Measurements from ENCODE around the gene ATP6V1G3.
A peak's percentile ranks its signal among the peaks of the same experiment; 100 is the strongest.

ATP6V1G3 gene

GRCh38 chr1:198541737-198542136, 1.3 kb upstream of the ATP6V1G3 start:
- no peak for DNase-seq

- DNase-seq: no peak
Observed at GRCh38 chr1:198538579-198539364, 1.7 kb downstream of the ATP6V1G3 start.

- DNase-seq: no peak
Observed at GRCh38 chr1:198535631-198536030, 4.8 kb downstream of the ATP6V1G3 start.

GRCh38 chr1:198534548-198535418, 5.7 kb downstream of the ATP6V1G3 start:
- DNase-seq: no peak

GRCh38 chr1:198531891-198532290, 8.6 kb downstream of the ATP6V1G3 start:
- no peak for DNase-seq

DNA sequence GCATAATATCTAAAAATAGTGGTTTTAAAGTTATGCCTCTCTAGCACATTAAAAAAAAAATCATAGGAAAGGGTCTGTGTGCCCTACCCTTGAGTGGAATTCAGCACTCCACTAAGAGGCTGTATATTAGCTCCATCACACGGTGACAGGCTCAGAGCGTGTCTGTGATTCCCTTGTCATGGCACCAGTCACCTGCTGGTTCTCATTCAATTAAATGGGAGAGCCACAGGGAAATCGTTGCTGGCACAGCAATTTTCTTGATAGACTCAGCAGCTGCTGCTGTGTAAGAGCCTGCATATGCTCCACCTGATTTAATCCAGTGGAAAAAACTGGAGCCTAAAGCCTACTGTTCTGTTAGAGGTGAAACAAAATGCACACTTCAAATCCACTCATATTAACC, 9.5 kb downstream of the ATP6V1G3 start:
- no peak for DNase-seq

GRCh38 chr1:198529414-198529813, 11.1 kb downstream of the ATP6V1G3 start:
- no peak for DNase-seq

DNA sequence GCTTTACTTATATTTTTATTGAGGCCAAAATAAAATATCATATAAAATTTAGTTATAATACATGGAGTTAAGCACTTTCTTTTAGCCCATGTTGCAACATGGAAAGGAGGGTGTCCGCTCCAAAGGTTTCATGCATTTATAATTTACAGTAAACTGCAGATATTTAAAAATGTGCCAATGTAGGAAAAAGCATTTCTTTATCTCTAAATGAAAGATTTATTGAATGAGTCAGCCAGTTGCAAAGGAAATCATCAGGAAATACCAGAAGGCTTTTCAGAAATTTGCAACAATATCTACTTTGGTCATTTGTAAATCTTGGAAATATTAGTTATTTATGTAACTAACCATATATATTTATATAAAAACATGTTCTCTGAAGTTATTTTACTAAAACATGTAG, 12.1 kb downstream of the ATP6V1G3 start:
- no peak for DNase-seq

DNA sequence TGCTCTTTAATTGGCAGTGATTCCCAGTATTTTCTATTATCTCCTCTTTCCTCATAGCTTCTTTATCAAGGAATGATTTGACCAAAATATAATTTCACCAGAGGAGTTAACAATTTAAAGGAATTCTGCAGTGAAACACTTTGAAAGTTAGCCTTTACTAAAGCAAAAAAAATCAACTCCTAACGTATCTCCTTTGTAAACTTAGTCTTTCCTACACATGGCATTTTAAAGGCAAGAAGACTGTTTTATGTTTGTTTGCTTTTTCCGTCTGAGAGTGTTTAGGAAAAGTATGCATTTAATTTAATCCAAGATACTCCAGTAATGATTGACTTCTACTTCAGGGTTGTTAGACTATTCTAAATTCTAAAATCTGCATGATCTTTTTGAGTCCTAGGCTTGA, 15.9 kb downstream of the ATP6V1G3 start:
- DNase-seq: no peak

- DNase-seq: peak; percentile 17 to 51
Observed at GRCh38 chr1:198524127-198524526, 16.4 kb downstream of the ATP6V1G3 start.

DNA sequence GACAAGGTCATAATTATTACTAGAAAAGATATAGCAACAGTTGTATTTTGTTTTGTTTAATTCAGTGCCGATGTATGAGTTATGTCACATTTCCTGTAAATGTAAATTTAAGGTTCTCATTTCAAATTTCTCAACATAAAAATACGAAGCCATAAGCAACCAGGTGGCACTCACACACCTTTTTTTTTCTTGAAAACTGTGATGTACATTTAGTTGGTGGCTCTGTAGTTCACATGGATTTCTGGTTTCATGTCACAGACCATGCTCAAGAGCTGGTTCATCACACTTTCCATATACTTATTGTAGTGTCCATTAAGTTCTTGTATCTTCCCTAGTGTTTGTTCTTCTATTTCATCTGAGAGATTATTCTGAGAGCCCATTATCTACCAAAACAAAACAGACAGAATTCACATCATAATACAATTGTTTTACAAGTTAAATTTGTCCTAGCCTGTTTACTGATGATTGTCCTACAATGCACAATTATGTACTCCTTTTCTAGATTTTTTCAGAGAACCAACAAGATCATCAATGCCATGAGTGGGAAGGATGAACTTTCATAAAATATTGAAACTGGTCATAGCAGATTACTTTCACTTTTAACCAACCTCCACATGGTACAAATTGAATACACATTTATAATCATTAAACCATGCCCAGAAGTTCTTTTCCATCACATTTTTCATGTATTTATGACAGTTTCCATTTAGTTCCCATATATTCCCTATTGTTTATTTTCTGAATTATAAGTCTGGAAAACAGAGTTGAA, 17.1 kb downstream of the ATP6V1G3 start:
- peak; percentile 57 to 83 for DNase-seq

- peak in 1 of 2 donors; percentile 74 for DNase-seq
Observed at GRCh38 chr1:198520524-198521254, 19.8 kb downstream of the ATP6V1G3 start.

GRCh38 chr1:198519639-198520501, 20.6 kb downstream of the ATP6V1G3 start:
- peak in 1 of 2 donors; percentile 63 for DNase-seq

DNA sequence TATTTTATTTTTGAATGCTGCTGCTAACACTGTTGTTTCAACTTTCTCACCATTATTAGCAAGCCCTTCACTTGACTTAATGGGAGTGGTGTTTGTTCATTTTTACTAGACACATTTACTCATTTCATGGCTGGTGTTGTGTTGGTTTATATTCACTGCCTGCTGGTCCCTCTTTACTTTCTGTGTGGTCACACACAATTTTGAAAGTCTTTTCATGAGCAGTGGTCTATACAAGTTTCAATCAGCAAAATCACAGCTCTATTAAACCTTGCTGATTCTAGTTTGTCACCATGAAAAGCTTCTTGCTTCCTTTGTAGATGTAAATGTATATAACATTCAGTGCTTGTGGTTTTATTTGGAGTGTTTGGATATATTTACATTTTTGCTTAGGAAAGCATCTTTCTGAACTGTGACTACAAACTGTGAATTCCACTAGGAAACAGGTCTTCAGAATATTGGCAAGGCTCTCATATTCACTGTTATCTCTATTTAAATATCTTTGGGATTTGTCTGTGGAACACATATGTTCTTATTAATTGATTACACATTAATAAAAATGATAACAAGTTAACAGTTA, 22.8 kb downstream of the ATP6V1G3 start:
- DNase-seq: no peak

DNA sequence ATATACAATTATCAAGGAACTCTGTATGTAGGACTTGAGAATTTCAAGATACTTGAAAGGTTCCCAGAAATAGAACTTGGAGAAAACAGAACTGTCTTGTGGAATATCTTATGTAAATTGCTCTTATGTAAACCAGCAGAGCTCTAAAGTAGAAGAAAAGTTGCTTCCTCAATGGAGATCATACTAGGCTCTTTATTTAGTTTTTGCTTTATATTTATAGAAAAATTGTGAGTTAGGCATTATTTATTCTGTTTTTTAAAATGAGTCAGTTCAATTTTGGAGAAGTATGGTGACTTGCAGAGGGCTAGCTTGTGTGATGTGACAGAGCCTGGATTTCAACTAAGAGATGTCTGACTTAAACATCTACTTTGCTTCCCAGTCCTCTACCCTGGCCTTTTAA, 40.4 kb downstream of the ATP6V1G3 start:
- no peak for DNase-seq

- no peak for DNase-seq
Observed at GRCh38 chr1:198499588-198499987, 40.9 kb downstream of the ATP6V1G3 start.

DNA sequence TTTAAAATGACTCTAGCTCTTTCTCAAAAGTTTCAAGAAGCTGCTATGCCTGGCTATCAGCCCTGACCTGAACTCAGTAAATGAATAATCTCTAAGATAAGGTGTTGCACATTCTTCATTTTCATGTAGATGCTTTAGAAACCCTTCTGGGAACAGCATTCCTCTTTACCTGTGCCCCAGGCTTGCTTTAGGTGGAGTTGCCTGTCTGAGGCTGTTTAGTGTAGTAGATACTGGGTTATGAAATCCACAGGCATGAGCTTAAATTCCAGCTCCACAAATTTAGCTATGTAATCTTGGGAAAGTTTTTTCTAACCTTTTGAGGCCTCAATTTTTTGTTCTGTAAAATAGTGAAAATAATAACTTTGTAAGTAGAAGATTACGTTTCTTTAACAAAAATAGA, 41.6 kb downstream of the ATP6V1G3 start:
- no peak for DNase-seq

- no peak for DNase-seq
Observed at GRCh38 chr1:198498103-198498385, 42.4 kb downstream of the ATP6V1G3 start.

DNA sequence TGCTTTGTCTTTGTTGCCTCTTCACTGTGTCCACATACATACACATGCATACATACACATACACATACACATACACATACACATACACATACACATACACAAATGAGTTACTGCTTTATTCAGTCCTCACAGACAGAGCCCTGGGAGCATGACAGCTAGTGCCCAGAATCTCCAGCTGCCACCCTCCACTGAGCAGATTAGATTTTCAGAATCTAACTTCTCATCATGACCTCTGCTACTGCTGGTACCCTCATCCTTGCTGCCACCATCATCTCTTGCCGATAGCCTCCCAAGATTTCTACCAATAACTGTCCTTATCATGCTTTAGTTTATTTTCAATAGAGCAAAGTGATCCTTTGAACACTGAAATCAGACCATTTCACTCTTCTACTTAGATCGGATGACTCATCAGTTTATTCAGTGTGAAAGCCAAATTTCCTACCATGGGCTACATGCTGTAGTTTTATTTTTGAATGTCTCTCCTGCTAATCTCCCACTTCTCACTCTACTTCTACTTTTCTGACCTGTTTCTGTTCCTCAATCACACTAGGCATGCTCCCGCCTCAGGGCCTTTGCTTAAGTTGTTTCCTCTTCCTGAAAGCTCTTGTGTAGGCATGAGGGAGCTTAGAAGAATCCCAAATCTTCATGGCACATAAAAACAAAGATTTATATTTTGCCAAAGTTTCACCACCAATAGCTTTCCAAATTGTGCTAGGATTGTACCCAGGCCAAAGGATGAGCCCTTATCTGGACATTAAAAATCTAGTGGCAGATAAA, 43.0 kb downstream of the ATP6V1G3 start:
- DNase-seq: no peak

All from CD4-positive, alpha-beta T cell treated with Interferon alpha-2 for 1 hour (primary cell).